HG03135 (cell line): ENCODE results near the gene CD300LG.
"Not testable (repeated sequence)": the region's sequence is repeated elsewhere in the genome, so short reads cannot be mapped to it uniquely, and the experiment has no call there.

Experiments used
- ATAC-seq: cut with Tn5 transposase; IDR thresholded peaks from one replicate; pipeline ENCODE4 v1.9.1; 2021; ENCODE audit warnings: mild to moderate bottlenecking, moderate library complexity; ENCODE audit not compliant: unreplicated experiment

Gene CD300LG

GRCh38 chr17:43877451-43878155, 30.6 kb downstream of the CD300LG start:
- no peak for ATAC-seq

GRCh38 chr17:43878260-43879175, 31.5 kb downstream of the CD300LG start:
- ATAC-seq, result no peak

- ATAC-seq, result no peak
Measured at GRCh38 chr17:43879723-43880419, 32.9 kb downstream of the CD300LG start.

GRCh38 chr17:43880420-43880991, 33.5 kb downstream of the CD300LG start:
- no peak for ATAC-seq

- no peak for ATAC-seq
Measured at GRCh38 chr17:43881181-43881580, 34.2 kb downstream of the CD300LG start.

- no peak for ATAC-seq
Measured at GRCh38 chr17:43881758-43882505, 35.0 kb downstream of the CD300LG start.

GRCh38 chr17:43882761-43883415, 35.9 kb downstream of the CD300LG start:
- no peak for ATAC-seq

GRCh38 chr17:43888548-43888947, 41.6 kb downstream of the CD300LG start:
- no peak for ATAC-seq

GRCh38 chr17:43890240-43890639, 43.3 kb downstream of the CD300LG start:
- ATAC-seq, result no peak

- no peak for ATAC-seq
Measured at GRCh38 chr17:43891851-43892646, 45.1 kb downstream of the CD300LG start.

- ATAC-seq, result no peak
Measured at GRCh38 chr17:43892647-43892952, 45.6 kb downstream of the CD300LG start.

GRCh38 chr17:43894494-43894893, 47.5 kb downstream of the CD300LG start:
- ATAC-seq, result not testable (repeated sequence)

- ATAC-seq, result no peak
Measured at GRCh38 chr17:43897831-43898230, 50.9 kb downstream of the CD300LG start.

- ATAC-seq, result no peak
Measured at GRCh38 chr17:43898446-43898845, 51.5 kb downstream of the CD300LG start.

GRCh38 chr17:43900183-43900857, 53.3 kb downstream of the CD300LG start:
- peak; percentile 75 for ATAC-seq

GRCh38 chr17:43900858-43901754, 54.1 kb downstream of the CD300LG start:
- no peak for ATAC-seq

- no peak for ATAC-seq
Measured at GRCh38 chr17:43901861-43902589, 55.0 kb downstream of the CD300LG start.
